H1 (cell line): ENCODE results near the gene EBF3. TPM values are rescaled to one million over a fixed set of nuclear protein-coding genes. Genes with fewer than 3 reads are reported as not detected.

ENCODE experiments used
- CTCF ChIA-PET: fragments of 300-600 bp; sonication (Branson Sonifier 250); formaldehyde crosslinking; loops from one replicate; lab custom pipeline; 2021; ENCODE audit not compliant: partially characterized antibody; lab: Charles Lee
- POLR2A ChIA-PET: fragments of 300-600 bp; sonication (Branson Sonifier 250); formaldehyde crosslinking; loops from one replicate; lab custom pipeline; 2021; ENCODE audit warnings: inconsistent platforms; ENCODE audit not compliant: partially characterized antibody; lab: Charles Lee
- DNase-seq, 2 experiments: peaks; one replicate each; pipeline versions ENCODE4 v3.0.0 to v3.0.0-alpha.2; 2010 to 2022; ENCODE audit warnings: low spot score in 2 of 2, low read depth in 1 of 2, mixed read lengths in 1 of 2
- FAIRE-seq: peaks from 2 replicates; lab custom pipeline; 2011; peaks lifted over from hg19 to GRCh38; lab: Jason Lieb, UNC
- H2AFZ ChIP-seq: 2 replicates; pipeline ENCODE4 v1.8.1; 2012; ENCODE audit warnings: low read length, inconsistent platforms
- H2AK5ac ChIP-seq: 2 replicates; pipeline ENCODE4 v1.6.1; 2013; ENCODE audit warnings: low read depth, low read length
- H2BK120ac ChIP-seq: replicated peaks from 2 replicates; pipeline ENCODE3; 2013; ENCODE audit warnings: low read depth, low read length, inconsistent platforms
- H2BK12ac ChIP-seq: 2 replicates; pipeline ENCODE4 v1.6.1; 2013; ENCODE audit warnings: low read depth, low read length
- H2BK15ac ChIP-seq: 2 replicates; pipeline ENCODE4 v1.6.1; 2013; ENCODE audit warnings: low read length
- H2BK20ac ChIP-seq: 2 replicates; pipeline ENCODE4 v1.6.1; 2013; ENCODE audit warnings: low read length
- H2BK5ac ChIP-seq: 2 replicates; pipeline ENCODE4 v1.6.1; 2013; ENCODE audit warnings: low read depth, low read length
- H3K14ac ChIP-seq: 2 replicates; pipeline ENCODE4 v1.6.1; 2013; ENCODE audit warnings: inconsistent platforms; ENCODE audit not compliant: insufficient read length
- H3K18ac ChIP-seq: 2 replicates; pipeline ENCODE4 v1.6.1; 2013; ENCODE audit warnings: low read length; ENCODE audit errors: extremely low read depth
- H3K23ac ChIP-seq: 2 replicates; pipeline ENCODE4 v1.6.1; 2013; ENCODE audit warnings: inconsistent platforms; ENCODE audit not compliant: insufficient read length
- H3K23me2 ChIP-seq: 2 replicates; pipeline ENCODE4 v1.6.1; 2013; ENCODE audit warnings: low read depth, low read length
- H3K27ac ChIP-seq: 2 replicates; pipeline ENCODE4 v1.6.1; 2011; ENCODE audit warnings: low read depth, low read length, inconsistent platforms
- H3K27me3 ChIP-seq, 4 experiments: replicated peaks in 1 of 4; 1 replicate in 1 of 4; 2 replicates in 3 of 4; pipeline versions ENCODE4 v1.6.1 to v1.8.1; 2011 to 2013; ENCODE audit warnings: low read length in 3 of 4, mild to moderate bottlenecking in 3 of 4, inconsistent platforms in 2 of 4, mixed read lengths in 2 of 4, moderate library complexity in 1 of 4; ENCODE audit not compliant: control insufficient read depth in 3 of 4, insufficient read depth in 3 of 4; ENCODE audit errors: extremely low read depth in 1 of 4
- H3K36me3 ChIP-seq, 4 experiments: 2 replicates each; pipeline versions ENCODE4 v1.6.1 to v1.8.1; 2011 to 2013; ENCODE audit warnings: mild to moderate bottlenecking in 4 of 4, low read length in 3 of 4, moderate library complexity in 2 of 4, control low read depth in 1 of 4, inconsistent platforms in 1 of 4; ENCODE audit not compliant: insufficient read depth in 4 of 4, control insufficient read depth in 2 of 4
- H3K4ac ChIP-seq: replicated peaks from 2 replicates; pipeline ENCODE3; 2013; ENCODE audit warnings: low read length, low read depth, mixed read lengths, inconsistent platforms; ENCODE audit not compliant: insufficient read length
- H3K4me1 ChIP-seq, 4 experiments: replicated peaks in 1 of 4; 1 replicate in 1 of 4; 2 replicates in 3 of 4; pipeline versions ENCODE4 v1.6.1 to v1.8.1; 2011 to 2013; ENCODE audit warnings: low read length in 3 of 4, inconsistent platforms in 2 of 4, mixed read lengths in 1 of 4; ENCODE audit not compliant: insufficient read depth in 4 of 4, control insufficient read depth in 3 of 4
- H3K4me2 ChIP-seq, 2 experiments: 2 replicates each; pipeline versions ENCODE4 v1.6.1 to v1.8.1; 2011 to 2013; ENCODE audit warnings: low read depth in 2 of 2, low read length in 2 of 2, control low read depth in 1 of 2, inconsistent platforms in 1 of 2, mild to moderate bottlenecking in 1 of 2; ENCODE audit not compliant: insufficient read depth in 1 of 2
- H3K4me3 ChIP-seq, 4 experiments: fragments of 200-600, 300-600 bp in 1 of 4; sonication (generic), shearing (Covaris generic), sonication (Bioruptor Twin) in 1 of 4; 2 replicates each; pipeline versions ENCODE4 v1.5.1 to v1.8.1; 2011 to 2016; ENCODE audit warnings: low read length in 4 of 4, low read depth in 3 of 4, control low read depth in 2 of 4, inconsistent platforms in 2 of 4, mild to moderate bottlenecking in 2 of 4, mixed read lengths in 1 of 4, moderate library complexity in 1 of 4; ENCODE audit not compliant: insufficient read depth in 2 of 4; ENCODE audit errors: extremely low read depth in 1 of 4
- H3K56ac ChIP-seq: replicated peaks from 2 replicates; pipeline ENCODE3; 2013; ENCODE audit warnings: low read depth, mild to moderate bottlenecking, mixed read lengths, low read length, inconsistent platforms; ENCODE audit not compliant: insufficient read length
- H3K79me1 ChIP-seq: 2 replicates; pipeline ENCODE4 v1.6.1; 2013; ENCODE audit warnings: low read depth, low read length, control low read depth
- H3K79me2 ChIP-seq, 2 experiments: 2 replicates each; pipeline versions ENCODE4 v1.6.1 to v1.8.1; 2012 to 2013; ENCODE audit warnings: low read length in 2 of 2, mild to moderate bottlenecking in 2 of 2, inconsistent platforms in 1 of 2; ENCODE audit not compliant: insufficient read depth in 2 of 2, control insufficient read depth in 1 of 2
- H3K9ac ChIP-seq, 4 experiments: replicated peaks in 1 of 4; 1 replicate in 1 of 4; 2 replicates in 3 of 4; pipeline versions ENCODE4 v1.6.1 to v1.8.1; 2011 to 2013; ENCODE audit warnings: low read depth in 3 of 4, low read length in 3 of 4, control low read depth in 2 of 4, mild to moderate bottlenecking in 2 of 4, moderate library complexity in 2 of 4, inconsistent platforms in 1 of 4; ENCODE audit errors: extremely low read depth in 1 of 4
- H3K9me3 ChIP-seq, 2 experiments: 2 replicates each; pipeline versions ENCODE4 v1.6.1 to v1.8.1; 2012 to 2013; ENCODE audit warnings: mild to moderate bottlenecking in 2 of 2, moderate library complexity in 2 of 2, control low read depth in 1 of 2, inconsistent platforms in 1 of 2, low read depth in 1 of 2, low read length in 1 of 2, mixed read lengths in 1 of 2; ENCODE audit not compliant: insufficient read depth in 2 of 2
- H4K20me1 ChIP-seq, 2 experiments: replicated peaks in 1 of 2; 2 replicates each; pipeline versions ENCODE3 to v1.8.1; 2011 to 2013; ENCODE audit warnings: inconsistent platforms in 2 of 2, low read length in 2 of 2, mild to moderate bottlenecking in 1 of 2; ENCODE audit not compliant: insufficient read depth in 2 of 2, control insufficient read depth in 1 of 2
- H4K5ac ChIP-seq: 2 replicates; pipeline ENCODE4 v1.6.1; 2013; ENCODE audit warnings: low read length, low read depth, mixed read lengths, inconsistent platforms; ENCODE audit not compliant: insufficient read length
- H4K8ac ChIP-seq: 2 replicates; pipeline ENCODE4 v1.8.0; 2013; ENCODE audit warnings: mild to moderate bottlenecking, moderate library complexity, low read length, inconsistent platforms; ENCODE audit not compliant: insufficient read depth; ENCODE audit errors: extremely low read depth
- H4K91ac ChIP-seq: replicated peaks from 2 replicates; pipeline ENCODE3; 2013; ENCODE audit warnings: low read length, mixed read lengths, inconsistent platforms; ENCODE audit not compliant: insufficient read length
- BACH1 ChIP-seq: IDR thresholded peaks from 2 replicates; pipeline ENCODE4 v1.6.1; 2012; ENCODE audit warnings: low read length, improper control_type of control experiment
- WGBS, 2 experiments: shearing (Covaris generic) in 1 of 2; methylation state at CpG; one replicate each; pipeline versions ENCODE4 v1.1.6 to v1.1.7; 2013 to 2015; ENCODE audit warnings: low lambda C conversion rate in 2 of 2, mixed read lengths in 2 of 2, inconsistent platforms in 1 of 2, low coverage in 1 of 2, missing lambda C conversion rate in 1 of 2; ENCODE audit not compliant: insufficient replicate concordance in 2 of 2, insufficient coverage in 1 of 2, insufficient read length in 1 of 2; ENCODE audit errors: extremely low coverage in 1 of 2, missing lambda C conversion rate in 1 of 2; 5-methylcytosine and 5-hydroxymethylcytosine counted together
- polyA plus RNA-seq, 7 experiments: library from polyadenylated mRNA; depleted of rRNA in 3 of 7; stranded (reverse) in 5 of 7; unstranded in 2 of 7; fragments of >200 nt in 5 of 7; fragments of 200-250 nt in 2 of 7; gene quantifications; 1 replicate in 5 of 7; 2 replicates in 1 of 7; 4 replicates in 1 of 7; pipeline versions ENCODE4 v1.2.1 to v1.2.3, GENCODE V29; 2011 to 2013; ENCODE audit warnings: missing spikeins in 2 of 7, mixed read lengths in 2 of 7
- total RNA-seq: library from RNA; stranded (reverse); fragmentation: NEBNext Ultra II Directional; extraction: Animal tissue kit (Norgen Biotek cat#: 25700); gene quantifications from 2 replicates; pipeline ENCODE4 v1.2.1, GENCODE V29; 2021

The EBF3 gene
- total and polyA plus RNA-seq, 2 of the 8 experiments (the other 6 are each of a cell fraction or from before 2014, with no cell fraction given), result 0.08 to 0.26 TPM

DNA sequence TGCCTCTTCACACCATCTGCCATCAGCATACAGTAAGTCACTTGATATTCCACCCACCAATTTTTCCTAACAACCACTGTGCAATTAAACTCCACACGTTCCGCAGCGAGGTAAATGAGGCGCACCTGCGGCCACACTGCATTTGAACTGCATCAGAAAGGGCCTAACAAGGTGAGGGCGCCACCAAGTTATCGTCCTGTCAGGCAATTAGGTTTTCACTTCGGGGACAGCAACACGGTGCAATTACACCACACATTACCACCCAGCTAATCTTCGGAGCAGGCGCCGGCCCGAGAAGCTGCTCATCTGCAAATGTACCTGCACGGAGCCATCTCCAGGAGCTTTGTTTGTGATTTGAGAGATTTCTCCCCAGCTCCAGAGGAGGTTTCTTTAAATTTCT lies 84.4 kb downstream of the EBF3 start:
- CTCF ChIA-PET, result interaction anchor here (0.7 to 16.4 kb wide), 6 partner anchors 12 to 71 kb away, joined by 3 to 131 read pairs (median 13); no protein-coding TSS in a partner anchor
- Histone ChIP-seq H3K36me3 (no peaks in the 10 kb centered on the region), H3K4ac (no peak overlapping the region), H2AK5ac (0 out of 2 replicates have a peak overlapping the region, but pooled peaks have one; percentile 44), H3K23me2 (no peaks in the 10 kb centered on the region), H3K27me3 (no peaks in the 10 kb centered on the region), H2BK20ac (no peak overlapping the region), H4K91ac (no peak overlapping the region), H3K56ac (no peak overlapping the region), H3K27ac (no peak overlapping the region), H4K5ac (no peak overlapping the region), H2AFZ (no peak overlapping the region), H3K14ac (no peak overlapping the region), H3K79me1 (no peaks in the 10 kb centered on the region), H3K18ac (no peak overlapping the region), H3K9ac (no peak overlapping the region), H3K23ac (no peak overlapping the region), H3K4me2 (no peak overlapping the region), H2BK5ac (no peak overlapping the region), H3K79me2 (no peaks in the 10 kb centered on the region), H3K4me3 (no peak overlapping the region), H4K8ac (no peak overlapping the region), H2BK120ac (no peak overlapping the region), H2BK12ac (no peak overlapping the region), H2BK15ac (no peak overlapping the region), H4K20me1 (peaks cover 0 to 4% of the 10 kb centered on the region in 2 experiments), H3K9me3 (no peaks in the 10 kb centered on the region), H3K4me1 (no peaks in the 10 kb centered on the region; a peak in 1 of 7 replicates)
- WGBS, 2 experiments, result 90% methylated on average over 14 of the region's 14 CpGs; no CpG with 5 or more reads in 1 of the 2 experiments
- FAIRE-seq (no peak), DNase-seq (no peak)
- no peak for TF ChIP-seq BACH1
- POLR2A ChIA-PET, result no interaction called here
